ENCODE measurements around the gene BBOX1. TPM values are rescaled to one million over a fixed set of nuclear protein-coding genes. Genes with fewer than 3 reads are reported as not detected.
"Not testable (repeated sequence)": the region's sequence is repeated elsewhere in the genome, so short reads cannot be mapped to it uniquely, and the experiment has no call there.

The BBOX1 gene
- total RNA-seq, 2 experiments from 2014 or later: not detected

DNA sequence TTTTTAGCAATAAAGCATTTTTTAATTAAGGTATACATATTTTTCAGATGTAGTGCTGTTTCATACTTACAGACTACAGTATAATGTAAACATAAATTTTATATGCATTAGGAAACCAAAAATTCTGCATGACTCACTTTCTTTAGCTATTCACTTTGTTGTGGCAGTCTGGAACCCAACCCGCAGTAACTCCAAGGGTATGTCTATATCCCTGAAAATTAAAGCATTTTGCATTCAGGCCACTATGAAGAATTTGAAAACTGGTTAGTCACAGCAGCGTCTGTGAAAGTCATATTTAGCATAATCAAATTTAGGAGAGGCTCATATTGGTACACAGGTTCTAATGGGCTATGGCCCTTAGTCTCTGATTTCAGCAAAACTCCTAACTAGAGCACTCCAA, 46.8 kb downstream of the BBOX1 start:
- no peak overlapping the region for H3K4me3 Mint-ChIP-seq
- no peak overlapping the region for H3K27ac Mint-ChIP-seq
- no peak for DNase-seq
- peaks cover 12% of the 10 kb centered on the region for H3K9me3 Mint-ChIP-seq
- H3K27me3 Mint-ChIP-seq: no peaks in the 10 kb centered on the region
- no peaks in the 10 kb centered on the region for H3K36me3 Mint-ChIP-seq
- H3K4me1 Mint-ChIP-seq: no peaks in the 10 kb centered on the region

GRCh38 chr11:27088353-27088752, 47.7 kb downstream of the BBOX1 start:
- H3K4me1 Mint-ChIP-seq: no peaks in the 10 kb centered on the region
- H3K4me3 Mint-ChIP-seq: no peak overlapping the region

GRCh38 chr11:27089746-27090145, 49.1 kb downstream of the BBOX1 start:
- Mint-ChIP-seq H3K27me3 (no peaks in the 10 kb centered on the region), H3K9me3 (peaks cover 12% of the 10 kb centered on the region), H3K4me1 (no peaks in the 10 kb centered on the region), H3K27ac (no peak overlapping the region), H3K36me3 (no peaks in the 10 kb centered on the region), H3K4me3 (no peak overlapping the region)
- no peak for DNase-seq

More at GRCh38 chr11:27088353-27088752, 47.7 kb downstream of the BBOX1 start:
- H3K36me3 Mint-ChIP-seq: no peaks in the 10 kb centered on the region
- H3K9me3 Mint-ChIP-seq: peaks cover 12% of the 10 kb centered on the region
- no peak for DNase-seq
- H3K27me3 Mint-ChIP-seq: no peaks in the 10 kb centered on the region
- H3K27ac Mint-ChIP-seq: no peak overlapping the region

- not testable (repeated sequence) for H3K4me1 Mint-ChIP-seq, H3K36me3 Mint-ChIP-seq, H3K27me3 Mint-ChIP-seq, H3K4me3 Mint-ChIP-seq, H3K27ac Mint-ChIP-seq, DNase-seq
- peaks cover 13% of the 10 kb centered on the region for H3K9me3 Mint-ChIP-seq
Measured at GRCh38 chr11:27090357-27090948, 49.8 kb downstream of the BBOX1 start.

DNA sequence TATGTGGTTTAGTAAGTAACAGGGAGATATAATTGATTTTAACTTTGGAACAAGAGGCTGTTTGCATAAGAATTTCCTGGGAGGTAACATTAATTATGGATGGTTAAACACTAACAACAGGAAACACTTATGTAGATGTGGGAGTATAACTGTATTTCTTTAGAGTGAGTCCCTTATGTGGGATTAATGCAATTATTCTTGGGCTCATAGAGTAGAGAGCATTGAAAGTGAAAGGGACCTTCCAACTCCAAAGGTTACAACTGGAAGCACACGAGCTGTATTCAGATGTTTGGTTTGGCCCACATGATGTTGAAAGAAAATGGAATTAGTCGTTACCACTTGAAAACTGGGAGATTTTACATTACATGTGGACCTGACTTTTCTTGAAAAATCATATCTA, 53.5 kb downstream of the BBOX1 start:
- Mint-ChIP-seq H3K4me3 (no peak overlapping the region), H3K9me3 (peaks cover 13% of the 10 kb centered on the region)

GRCh38 chr11:27095059-27095458, 54.4 kb downstream of the BBOX1 start:
- Mint-ChIP-seq H3K27me3 (no peaks in the 10 kb centered on the region), H3K4me3 (no peak overlapping the region), H3K27ac (no peak overlapping the region), H3K9me3 (peaks cover 9% of the 10 kb centered on the region), H3K36me3 (no peaks in the 10 kb centered on the region), H3K4me1 (no peaks in the 10 kb centered on the region)
- no peak for DNase-seq

More for the DNA sequence above, 53.5 kb downstream of the BBOX1 start:
- H3K36me3 Mint-ChIP-seq: no peaks in the 10 kb centered on the region
- H3K4me1 Mint-ChIP-seq: no peaks in the 10 kb centered on the region
- H3K27ac Mint-ChIP-seq: no peak overlapping the region
- no peaks in the 10 kb centered on the region for H3K27me3 Mint-ChIP-seq
- DNase-seq: no peak

DNA sequence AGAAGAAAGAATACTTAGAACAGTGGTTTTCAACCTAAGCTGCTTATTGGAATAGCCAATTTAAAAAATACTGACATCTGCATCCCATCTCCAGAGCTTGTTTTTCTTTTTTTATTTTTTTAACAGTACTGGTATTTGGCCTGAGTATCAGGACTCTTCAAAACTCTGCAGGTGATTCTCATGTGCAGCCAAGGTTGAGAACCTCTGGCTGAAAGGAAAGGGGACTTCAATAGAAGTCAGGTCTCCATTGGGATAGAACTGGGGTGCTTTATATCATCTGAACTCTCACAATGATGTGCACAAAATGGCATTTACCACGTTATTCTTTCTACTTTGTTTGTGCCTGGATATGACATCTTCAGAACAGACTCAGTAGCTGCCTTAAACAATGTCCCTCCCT, 55.3 kb downstream of the BBOX1 start:
- no peaks in the 10 kb centered on the region for H3K27me3 Mint-ChIP-seq
- no peaks in the 10 kb centered on the region for H3K36me3 Mint-ChIP-seq
- no peak overlapping the region for H3K4me3 Mint-ChIP-seq

DNA sequence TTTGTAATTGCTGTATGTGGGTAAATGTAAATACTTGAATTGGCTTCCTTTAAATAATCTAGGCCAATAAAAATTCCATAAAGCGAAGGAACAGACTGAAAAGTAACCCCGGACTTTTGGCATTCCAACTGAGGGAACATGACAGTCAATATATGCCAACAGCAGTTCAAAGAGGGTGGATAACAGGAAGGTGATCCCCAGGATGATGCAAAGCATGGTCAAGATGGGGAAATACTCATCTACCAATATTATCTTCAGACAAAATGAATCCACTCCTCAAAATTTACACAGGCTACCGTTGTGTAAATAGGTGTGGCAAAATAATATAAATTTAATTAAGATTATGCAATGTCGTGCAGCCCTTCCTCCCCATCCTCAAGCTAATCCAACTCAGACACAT, 56.9 kb downstream of the BBOX1 start:
- DNase-seq: no peak
- Mint-ChIP-seq H3K4me1 (no peaks in the 10 kb centered on the region), H3K27ac (no peak overlapping the region), H3K4me3 (no peak overlapping the region), H3K36me3 (no peaks in the 10 kb centered on the region), H3K27me3 (no peaks in the 10 kb centered on the region), H3K9me3 (peaks cover 1% of the 10 kb centered on the region)

More for the DNA sequence above, 55.3 kb downstream of the BBOX1 start:
- DNase-seq: no peak
- no peak overlapping the region for H3K27ac Mint-ChIP-seq
- peaks cover 4% of the 10 kb centered on the region for H3K9me3 Mint-ChIP-seq
- no peaks in the 10 kb centered on the region for H3K4me1 Mint-ChIP-seq

- no peaks in the 10 kb centered on the region for H3K9me3 Mint-ChIP-seq
- H3K27ac Mint-ChIP-seq: no peak overlapping the region
- no peak overlapping the region for H3K4me3 Mint-ChIP-seq
- H3K27me3 Mint-ChIP-seq: peaks cover 6% of the 10 kb centered on the region
- DNase-seq: no peak
- H3K36me3 Mint-ChIP-seq: no peaks in the 10 kb centered on the region
- H3K4me1 Mint-ChIP-seq: no peaks in the 10 kb centered on the region
Measured at GRCh38 chr11:27100534-27100933, 59.9 kb downstream of the BBOX1 start.

- no peak overlapping the region for H3K4me3 Mint-ChIP-seq
- H3K36me3 Mint-ChIP-seq: no peaks in the 10 kb centered on the region
- no peaks in the 10 kb centered on the region for H3K9me3 Mint-ChIP-seq
- no peak for DNase-seq
- H3K27me3 Mint-ChIP-seq: peaks cover 6% of the 10 kb centered on the region
- no peaks in the 10 kb centered on the region for H3K4me1 Mint-ChIP-seq
- no peak overlapping the region for H3K27ac Mint-ChIP-seq
Measured at GRCh38 chr11:27107548-27107947, 66.9 kb downstream of the BBOX1 start.

GRCh38 chr11:27108809-27109208, 68.2 kb downstream of the BBOX1 start:
- Mint-ChIP-seq H3K27me3 (peaks cover 6% of the 10 kb centered on the region), H3K9me3 (no peaks in the 10 kb centered on the region)

GRCh38 chr11:27111896-27112295, 71.3 kb downstream of the BBOX1 start:
- Mint-ChIP-seq H3K27ac (no peak overlapping the region), H3K9me3 (no peaks in the 10 kb centered on the region), H3K4me3 (no peak overlapping the region), H3K36me3 (no peaks in the 10 kb centered on the region), H3K4me1 (no peaks in the 10 kb centered on the region), H3K27me3 (no peaks in the 10 kb centered on the region)
- DNase-seq: no peak

More at GRCh38 chr11:27108809-27109208, 68.2 kb downstream of the BBOX1 start:
- H3K27ac Mint-ChIP-seq: no peak overlapping the region
- H3K4me3 Mint-ChIP-seq: no peak overlapping the region
- H3K4me1 Mint-ChIP-seq: no peaks in the 10 kb centered on the region
- no peak for DNase-seq
- no peaks in the 10 kb centered on the region for H3K36me3 Mint-ChIP-seq

DNA sequence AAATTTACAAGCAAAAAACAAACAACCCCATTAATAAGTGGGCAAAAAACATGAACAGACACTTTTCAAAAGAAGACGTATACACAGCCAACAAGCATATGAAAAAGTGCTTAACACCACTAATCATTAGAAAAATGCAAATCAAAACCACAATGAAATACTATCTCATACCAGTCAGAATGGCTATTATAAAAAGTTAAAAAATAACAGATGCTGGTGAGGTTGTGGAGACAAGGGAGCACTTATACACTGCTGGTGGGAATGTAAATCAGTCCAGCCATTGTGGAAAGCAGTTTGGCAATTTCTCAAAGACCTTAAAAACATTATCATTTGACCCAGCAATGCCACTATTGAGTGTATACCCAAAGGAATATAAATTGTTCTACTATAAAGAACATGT, 72.3 kb downstream of the BBOX1 start:
- Mint-ChIP-seq H3K4me3 (no peak overlapping the region), H3K9me3 (no peaks in the 10 kb centered on the region), H3K27me3 (no peaks in the 10 kb centered on the region), H3K27ac (no peak overlapping the region), H3K4me1 (no peaks in the 10 kb centered on the region), H3K36me3 (no peaks in the 10 kb centered on the region)
- no peak for DNase-seq

GRCh38 chr11:27115051-27115650, 74.5 kb downstream of the BBOX1 start:
- DNase-seq: no peak
- Mint-ChIP-seq H3K4me1 (no peaks in the 10 kb centered on the region), H3K36me3 (no peaks in the 10 kb centered on the region), H3K27me3 (no peaks in the 10 kb centered on the region), H3K4me3 (no peak overlapping the region), H3K9me3 (no peaks in the 10 kb centered on the region), H3K27ac (no peak overlapping the region)

- Mint-ChIP-seq H3K9me3 (no peaks in the 10 kb centered on the region), H3K27ac (no peak overlapping the region), H3K27me3 (no peaks in the 10 kb centered on the region), H3K36me3 (no peaks in the 10 kb centered on the region), H3K4me1 (no peaks in the 10 kb centered on the region), H3K4me3 (no peak overlapping the region)
- no peak for DNase-seq
Measured at GRCh38 chr11:27116684-27117083, 76.1 kb downstream of the BBOX1 start.

DNA sequence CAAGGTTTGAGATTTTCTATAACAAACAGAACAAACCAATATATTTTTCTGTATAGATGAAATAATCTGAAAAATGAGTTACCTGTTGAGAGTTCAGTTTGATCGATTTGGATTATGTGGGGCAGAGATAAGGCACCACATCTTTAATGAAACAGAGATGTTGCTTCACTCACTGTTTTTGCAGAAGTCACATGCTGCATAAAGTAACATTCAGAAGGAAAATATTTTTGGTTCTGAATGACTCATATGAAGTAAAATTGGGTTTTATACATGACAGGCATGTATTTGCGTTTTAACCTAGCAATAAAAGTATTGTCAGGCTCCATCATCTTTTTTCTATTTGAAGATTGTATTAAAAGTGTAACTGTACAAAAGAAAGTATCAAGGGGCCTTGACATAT, 77.8 kb downstream of the BBOX1 start:
- Mint-ChIP-seq H3K36me3 (no peaks in the 10 kb centered on the region), H3K27ac (no peak overlapping the region), H3K9me3 (no peaks in the 10 kb centered on the region), H3K4me1 (no peaks in the 10 kb centered on the region), H3K4me3 (no peak overlapping the region), H3K27me3 (no peaks in the 10 kb centered on the region)
- no peak for DNase-seq
